SK-N-MC (cell line): ENCODE measurements around the gene CSF3.

Experiments used
- DNase-seq: peaks from one replicate; pipeline ENCODE4 v3.0.0-alpha.2; 2011; ENCODE audit warnings: low read depth, low spot score
- H3K27ac ChIP-seq: fragments of 200-600 bp; sonication (generic); 2 replicates; pipeline ENCODE4 v1.5.1; 2016; ENCODE audit warnings: mixed run types
- H3K36me3 ChIP-seq: fragments of 200-600 bp; sonication (generic); 2 replicates; pipeline ENCODE4 v1.6.1; 2017; ENCODE audit warnings: antibody characterized with exemption, low read length, mixed read lengths; ENCODE audit not compliant: insufficient read depth
- H3K4me3 ChIP-seq: fragments of 200-600 bp; sonication (generic); 2 replicates; pipeline ENCODE4 v1.5.1; 2016
- H3K9ac ChIP-seq: fragments of 200-600 bp; sonication (generic); 2 replicates; pipeline ENCODE4 v1.8.0; 2017; ENCODE audit warnings: mixed run types, mixed read lengths; ENCODE audit not compliant: insufficient read length
- H3K9me3 ChIP-seq: fragments of 200-600 bp; sonication (generic); 2 replicates; pipeline ENCODE4 v1.6.1; 2017; ENCODE audit warnings: low read depth, mild to moderate bottlenecking, antibody characterized with exemption, low read length, moderate library complexity, mixed read lengths
- EZH2 ChIP-seq: fragments of 200-600 bp; sonication (generic); IDR thresholded peaks from one replicate; pipeline ENCODE4 v1.6.1; 2017; ENCODE audit warnings: antibody characterized with exemption
- FOXP2 ChIP-seq: optimal IDR thresholded peaks from 2 replicates; pipeline ENCODE3; 2011; ENCODE audit warnings: mild to moderate bottlenecking, moderate library complexity; ENCODE audit not compliant: insufficient read depth; ENCODE audit errors: extremely low read length, control extremely low read depth
- POLR2AphosphoS5 ChIP-seq: IDR thresholded peaks from 2 replicates; pipeline ENCODE4 v1.6.1; 2012; ENCODE audit warnings: mild to moderate bottlenecking, low read depth, low read length, borderline replicate concordance

Gene CSF3

DNA sequence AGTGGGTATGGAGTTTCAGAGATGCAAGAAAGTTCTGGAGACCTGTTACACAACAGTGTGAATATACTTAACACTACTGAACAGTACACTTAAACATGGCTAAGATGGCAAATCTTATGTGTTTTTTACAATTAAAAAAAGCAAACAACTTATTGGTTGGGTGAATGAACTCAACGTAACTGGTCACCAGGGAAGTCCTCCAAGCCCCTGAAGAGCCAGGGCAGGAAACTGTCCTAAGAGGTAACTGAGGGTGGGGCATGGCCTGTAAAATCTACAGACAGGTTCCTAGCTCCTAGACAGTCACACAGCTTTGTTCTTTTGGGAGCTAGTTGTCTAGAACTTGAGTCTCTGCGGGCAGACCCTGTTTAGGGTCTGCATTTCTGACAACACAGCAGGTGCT, 10.3 kb downstream of the CSF3 start:
- H3K9ac ChIP-seq: no peak overlapping the region
- no peak overlapping the region for H3K27ac ChIP-seq
- H3K36me3 ChIP-seq: peaks cover 57% of the 10 kb centered on the region
- DNase-seq: no peak
- TF ChIP-seq EZH2 (no peak), FOXP2 (no peak), POLR2AphosphoS5 (no peak)
- no peak overlapping the region for H3K4me3 ChIP-seq
- H3K9me3 ChIP-seq: no peaks in the 10 kb centered on the region

DNA sequence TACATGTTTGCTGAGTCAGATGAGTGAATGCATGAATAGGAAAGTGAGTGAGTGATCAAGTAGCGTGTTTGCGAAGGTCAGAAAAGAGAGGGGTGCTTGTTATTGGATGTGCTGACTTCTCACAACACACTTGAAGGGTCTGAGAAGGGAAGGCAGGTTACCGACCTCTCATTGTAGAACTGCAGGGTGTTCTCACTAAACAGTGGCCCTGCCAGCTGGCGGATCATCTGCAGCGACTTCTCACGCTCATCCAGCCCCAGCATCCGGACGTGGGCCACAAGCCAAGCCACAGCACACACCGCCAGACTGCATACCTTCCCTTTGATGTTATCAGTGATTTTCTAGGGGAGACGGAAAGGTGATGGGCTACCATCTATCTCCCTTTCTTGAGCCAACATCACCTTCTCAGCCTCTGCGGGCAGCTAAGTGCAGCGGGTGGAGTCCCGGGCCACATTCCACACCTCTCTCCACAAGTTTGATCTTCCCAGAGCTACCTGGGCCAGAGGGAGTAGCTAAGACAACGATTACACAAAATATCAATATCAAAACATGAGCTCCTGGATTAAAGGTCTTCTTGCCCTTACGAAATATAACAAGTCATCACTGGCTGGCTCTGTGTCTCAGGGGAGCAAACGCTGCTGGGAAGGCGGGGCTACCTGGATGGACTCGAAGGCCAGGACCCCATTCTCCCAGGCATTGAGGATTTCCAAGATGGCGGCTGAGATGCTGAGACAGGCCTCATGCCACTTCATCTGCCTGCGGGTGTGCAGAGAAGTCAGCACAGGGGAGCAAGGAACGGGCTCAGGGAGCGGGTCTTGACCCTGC, 11.0 kb downstream of the CSF3 start:
- Histone ChIP-seq H3K9me3 (no peaks in the 10 kb centered on the region), H3K9ac (no peak overlapping the region), H3K27ac (no peak overlapping the region), H3K4me3 (no peak overlapping the region), H3K36me3 (peaks cover 61% of the 10 kb centered on the region)
- TF ChIP-seq POLR2AphosphoS5 (no peak), FOXP2 (no peak)
- DNase-seq: no peak

GRCh38 chr17:40026816-40027613, 11.8 kb downstream of the CSF3 start:
- DNase-seq: no peak
- Histone ChIP-seq H3K36me3 (peaks cover 63% of the 10 kb centered on the region), H3K4me3 (no peak overlapping the region), H3K9me3 (no peaks in the 10 kb centered on the region), H3K27ac (no peak overlapping the region), H3K9ac (no peak overlapping the region)
- no peak for TF ChIP-seq EZH2
- TF ChIP-seq FOXP2: no peak
- TF ChIP-seq POLR2AphosphoS5: no peak

GRCh38 chr17:40027614-40028012, 12.4 kb downstream of the CSF3 start:
- Histone ChIP-seq H3K9ac (no peak overlapping the region), H3K9me3 (no peaks in the 10 kb centered on the region), H3K27ac (no peak overlapping the region), H3K36me3 (peaks cover 63% of the 10 kb centered on the region), H3K4me3 (no peak overlapping the region)
- TF ChIP-seq EZH2: no peak
- TF ChIP-seq FOXP2: no peak
- TF ChIP-seq POLR2AphosphoS5: no peak
- DNase-seq: no peak

- H3K9ac ChIP-seq: no peak overlapping the region
- no peaks in the 10 kb centered on the region for H3K9me3 ChIP-seq
- DNase-seq: no peak
- TF ChIP-seq EZH2: no peak
- no peak for TF ChIP-seq POLR2AphosphoS5
- no peak for TF ChIP-seq FOXP2
- peaks cover 65% of the 10 kb centered on the region for H3K36me3 ChIP-seq
- no peak overlapping the region for H3K27ac ChIP-seq
- H3K4me3 ChIP-seq: no peak overlapping the region
Observed at GRCh38 chr17:40028595-40028994, 13.4 kb downstream of the CSF3 start.

DNA sequence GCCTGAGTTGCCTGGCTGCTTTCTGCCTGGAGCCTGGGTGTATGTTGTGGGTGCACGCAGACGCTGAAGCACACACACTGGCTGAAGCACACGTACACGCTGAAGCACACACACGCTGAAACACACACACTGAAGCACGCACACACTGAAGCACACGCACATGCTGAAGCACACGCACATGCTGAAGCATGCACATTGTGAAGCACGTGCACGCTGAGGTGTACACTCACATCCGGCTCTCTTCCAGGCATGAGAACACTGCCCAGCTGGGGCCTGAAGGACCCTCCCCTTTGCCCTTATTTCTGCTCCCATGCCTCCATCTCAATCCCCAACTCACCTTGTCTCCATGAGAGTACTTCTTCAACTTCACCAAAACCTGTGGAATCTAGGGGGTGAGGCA, 16.5 kb downstream of the CSF3 start:
- H3K9me3 ChIP-seq: no peaks in the 10 kb centered on the region
- TF ChIP-seq POLR2AphosphoS5: no peak
- TF ChIP-seq EZH2: no peak
- no peak for TF ChIP-seq FOXP2
- H3K4me3 ChIP-seq: no peak overlapping the region
- H3K9ac ChIP-seq: no peak overlapping the region
- peaks cover 63% of the 10 kb centered on the region for H3K36me3 ChIP-seq
- H3K27ac ChIP-seq: no peak overlapping the region
- DNase-seq: no peak

- no peak for DNase-seq
- H3K9me3 ChIP-seq: no peaks in the 10 kb centered on the region
- H3K4me3 ChIP-seq: no peak overlapping the region
- H3K36me3 ChIP-seq: peaks cover 59% of the 10 kb centered on the region
- H3K9ac ChIP-seq: no peak overlapping the region
- TF ChIP-seq FOXP2 (no peak), EZH2 (no peak), POLR2AphosphoS5 (no peak)
- H3K27ac ChIP-seq: no peak overlapping the region
Observed at GRCh38 chr17:40032322-40033320, 17.4 kb downstream of the CSF3 start.
